ENCODE measurements around the gene ARID3C.

The ARID3C gene

GRCh38 chr9:34628656-34629490 lies at the start of gene ARID3C:
Gene ARID3C (minus strand): TSS chr9:34629066. CDS start chr9:34628014, 1,052 bp downstream.
- DNase-seq: no peak

- DNase-seq: no peak
Observed at GRCh38 chr9:34675869-34676268, 47.0 kb upstream of the ARID3C start.

GRCh38 chr9:34675048-34675714 lies 46.3 kb upstream of the ARID3C start:
- peak; percentile 70 for DNase-seq

GRCh38 chr9:34674440-34674839 lies 45.6 kb upstream of the ARID3C start:
- DNase-seq: no peak

- no peak for DNase-seq
Observed at GRCh38 chr9:34671307-34671706, 42.4 kb upstream of the ARID3C start.

GRCh38 chr9:34669809-34670562 lies 41.1 kb upstream of the ARID3C start:
- DNase-seq: no peak

GRCh38 chr9:34665381-34666250 lies 36.8 kb upstream of the ARID3C start:
- DNase-seq: peak; percentile 89

GRCh38 chr9:34665067-34665380 lies 36.2 kb upstream of the ARID3C start:
- DNase-seq: no peak

- DNase-seq: peak; percentile 75
Observed at GRCh38 chr9:34664281-34665066, 35.6 kb upstream of the ARID3C start.

- DNase-seq: no peak
Observed at GRCh38 chr9:34663303-34663605, 34.4 kb upstream of the ARID3C start.

- DNase-seq: no peak
Observed at GRCh38 chr9:34662526-34663302, 33.8 kb upstream of the ARID3C start, which contains the start of gene CCL27. Gene CCL27 (minus strand): TSS chr9:34662657. CDS start chr9:34662633, 24 bp downstream.

GRCh38 chr9:34659592-34660253 lies 30.9 kb upstream of the ARID3C start:
- no peak for DNase-seq

- no peak for DNase-seq
Observed at GRCh38 chr9:34658461-34658860, 29.6 kb upstream of the ARID3C start.

- no peak for DNase-seq
Observed at GRCh38 chr9:34656992-34657391, 28.1 kb upstream of the ARID3C start.

GRCh38 chr9:34655394-34655793 lies 26.5 kb upstream of the ARID3C start:
- no peak for DNase-seq

GRCh38 chr9:34654323-34655051 lies 25.6 kb upstream of the ARID3C start:
- DNase-seq: no peak

- no peak for DNase-seq
Observed at GRCh38 chr9:34653151-34654072, 24.5 kb upstream of the ARID3C start.

- DNase-seq: no peak
Observed at GRCh38 chr9:34652602-34653000, 23.7 kb upstream of the ARID3C start.

All from stimulated activated CD4-positive, alpha-beta T cell treated with anti-CD3 and anti-CD28 coated beads, Interleukin-1b, Interleukin-23, amount 100 ng/mL, for 48 hours (primary cell).